Brain microvascular endothelial cell (primary cell): ENCODE data around the gene VAC14.

ENCODE experiments used
- DNase-seq: peaks from one replicate; pipeline ENCODE4 v3.0.0-alpha.2; 2020
- H3K27ac ChIP-seq: fragments of 250-450 bp; sonication (Bioruptor Pico); 2 replicates; pipeline ENCODE4 v1.5.1; 2020; ENCODE audit warnings: mild to moderate bottlenecking, moderate library complexity
- H3K27me3 ChIP-seq: fragments of 250-450 bp; sonication (Bioruptor Pico); replicated peaks from 2 replicates; pipeline ENCODE4 v1.5.1; 2020; ENCODE audit warnings: mild to moderate bottlenecking
- H3K36me3 ChIP-seq: fragments of 250-450 bp; sonication (Bioruptor Pico); replicated peaks from 2 replicates; pipeline ENCODE4 v1.5.1; 2020; ENCODE audit warnings: mild to moderate bottlenecking
- H3K4me3 ChIP-seq: 2 replicates; pipeline ENCODE4 v1.5.1; 2011; ENCODE audit warnings: low read depth, mild to moderate bottlenecking, control low read depth, low read length, moderate library complexity
- in situ Hi-C: cut with HindIII; loops from 2 replicates; pipeline ENCODE4 v1.10.0; 2017; ENCODE audit warnings: low sequenced_read_pairs, low pct_ligation_motif_present
- TF ChIP-seq, protein P1 (sequence below): IDR thresholded peaks from 2 replicates; pipeline ENCODE4 v1.5.1; 2011; ENCODE audit warnings: low read depth, mild to moderate bottlenecking, moderate library complexity, low read length, control low read depth, inconsistent platforms; ENCODE audit errors: missing control alignments

Gene VAC14

DNA sequence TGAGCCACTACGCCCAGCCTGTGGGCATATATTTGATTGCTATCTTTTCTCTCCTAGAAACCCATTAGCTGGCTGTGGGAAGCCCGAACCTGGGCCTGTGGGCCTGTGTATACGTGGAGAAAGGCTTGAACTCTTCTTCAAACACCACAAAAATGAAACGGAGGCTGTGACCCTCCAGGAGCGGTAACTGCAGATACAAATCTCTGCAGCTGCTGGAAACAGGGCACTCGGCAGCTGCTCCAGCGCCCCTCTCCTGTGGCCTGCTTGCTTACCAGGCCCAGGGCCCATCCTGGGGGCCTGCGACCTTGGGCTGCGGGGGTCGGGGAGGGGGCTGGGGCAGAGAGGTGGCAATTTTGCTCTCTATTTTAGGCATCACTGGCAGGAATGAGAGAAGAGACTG lies 87.1 kb downstream of the VAC14 start:
- Histone ChIP-seq H3K27ac (no peak overlapping the region), H3K36me3 (no peaks in the 10 kb centered on the region), H3K4me3 (no peak overlapping the region), H3K27me3 (no peaks in the 10 kb centered on the region)
- TF ChIP-seq, protein P1, sequence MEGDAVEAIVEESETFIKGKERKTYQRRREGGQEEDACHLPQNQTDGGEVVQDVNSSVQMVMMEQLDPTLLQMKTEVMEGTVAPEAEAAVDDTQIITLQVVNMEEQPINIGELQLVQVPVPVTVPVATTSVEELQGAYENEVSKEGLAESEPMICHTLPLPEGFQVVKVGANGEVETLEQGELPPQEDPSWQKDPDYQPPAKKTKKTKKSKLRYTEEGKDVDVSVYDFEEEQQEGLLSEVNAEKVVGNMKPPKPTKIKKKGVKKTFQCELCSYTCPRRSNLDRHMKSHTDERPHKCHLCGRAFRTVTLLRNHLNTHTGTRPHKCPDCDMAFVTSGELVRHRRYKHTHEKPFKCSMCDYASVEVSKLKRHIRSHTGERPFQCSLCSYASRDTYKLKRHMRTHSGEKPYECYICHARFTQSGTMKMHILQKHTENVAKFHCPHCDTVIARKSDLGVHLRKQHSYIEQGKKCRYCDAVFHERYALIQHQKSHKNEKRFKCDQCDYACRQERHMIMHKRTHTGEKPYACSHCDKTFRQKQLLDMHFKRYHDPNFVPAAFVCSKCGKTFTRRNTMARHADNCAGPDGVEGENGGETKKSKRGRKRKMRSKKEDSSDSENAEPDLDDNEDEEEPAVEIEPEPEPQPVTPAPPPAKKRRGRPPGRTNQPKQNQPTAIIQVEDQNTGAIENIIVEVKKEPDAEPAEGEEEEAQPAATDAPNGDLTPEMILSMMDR: no peak
- no peak for DNase-seq
- in situ Hi-C loops: no loop called here

DNA sequence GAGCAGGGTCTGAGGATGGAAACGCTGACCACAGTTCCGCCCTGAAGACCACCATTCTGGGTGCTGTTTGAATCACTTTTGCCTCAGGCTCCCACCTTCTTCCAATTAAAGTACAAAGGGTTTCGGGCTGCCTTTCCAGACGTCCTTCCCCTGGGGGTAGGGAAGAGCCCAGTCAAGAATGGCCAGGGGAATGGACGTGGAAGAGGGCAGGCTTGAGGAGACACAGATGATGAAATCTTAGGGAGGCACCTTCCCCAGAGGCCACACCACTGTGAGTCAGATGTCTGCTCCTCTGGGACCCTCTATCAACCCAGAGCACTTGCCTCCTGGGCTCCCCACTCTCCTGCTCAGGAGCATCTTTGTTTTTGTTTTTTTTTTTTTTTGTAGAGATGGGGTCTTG lies 87.6 kb downstream of the VAC14 start:
- no peak for DNase-seq
- H3K4me3 ChIP-seq: no peak overlapping the region
- H3K27me3 ChIP-seq: no peaks in the 10 kb centered on the region
- H3K36me3 ChIP-seq: no peaks in the 10 kb centered on the region
- H3K27ac ChIP-seq: no peak overlapping the region
- in situ Hi-C loops: no loop called here
- TF ChIP-seq, protein P1: no peak

DNA sequence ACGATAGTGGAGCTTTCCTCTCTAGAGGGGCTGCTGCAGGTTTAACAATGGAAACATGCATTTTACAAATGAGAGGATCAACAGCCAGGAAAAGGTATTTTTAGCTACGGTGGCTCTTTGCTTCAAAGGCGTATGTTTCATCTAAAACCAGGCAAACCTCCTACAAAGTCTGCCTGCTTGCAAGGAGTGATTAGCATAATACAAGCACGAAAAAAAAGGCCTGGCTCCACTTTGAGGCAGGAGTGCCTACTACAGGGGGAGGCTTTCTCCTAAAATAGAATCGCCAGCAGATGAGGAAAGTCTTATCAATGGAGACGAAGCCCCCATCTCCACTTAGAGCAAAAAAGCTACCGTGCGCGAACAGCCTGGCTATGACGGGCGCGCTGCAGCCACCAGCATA lies 88.0 kb downstream of the VAC14 start:
- no peak for DNase-seq
- Histone ChIP-seq H3K4me3 (no peak overlapping the region), H3K27me3 (no peaks in the 10 kb centered on the region), H3K36me3 (no peaks in the 10 kb centered on the region), H3K27ac (no peak overlapping the region)
- TF ChIP-seq, protein P1: no peak
- in situ Hi-C loops: no loop called here

DNA sequence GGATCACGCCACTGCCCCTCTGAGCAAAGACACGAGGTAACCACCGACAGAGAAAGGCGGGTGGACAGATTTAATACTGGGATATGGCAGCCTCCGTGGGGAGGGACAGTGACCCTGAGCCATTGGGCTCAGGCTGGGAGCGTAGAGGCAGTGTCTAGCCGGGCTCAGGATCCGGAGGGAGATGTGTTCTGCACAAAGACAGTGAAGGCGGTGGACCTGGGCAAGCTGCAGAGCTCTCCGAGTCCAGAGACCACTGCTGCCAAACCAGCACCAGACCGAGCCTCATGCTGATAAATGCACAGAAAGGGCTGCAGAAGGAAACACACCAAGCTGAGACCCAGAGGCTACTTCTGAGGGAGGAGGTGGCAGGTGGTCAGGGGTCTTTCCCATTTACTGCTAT lies 88.6 kb downstream of the VAC14 start:
- H3K4me3 ChIP-seq: no peak overlapping the region
- TF ChIP-seq, protein P1: no peak
- H3K27ac ChIP-seq: no peak overlapping the region
- DNase-seq: no peak
- no peaks in the 10 kb centered on the region for H3K36me3 ChIP-seq
- in situ Hi-C loops: no loop called here
- H3K27me3 ChIP-seq: no peaks in the 10 kb centered on the region

DNA sequence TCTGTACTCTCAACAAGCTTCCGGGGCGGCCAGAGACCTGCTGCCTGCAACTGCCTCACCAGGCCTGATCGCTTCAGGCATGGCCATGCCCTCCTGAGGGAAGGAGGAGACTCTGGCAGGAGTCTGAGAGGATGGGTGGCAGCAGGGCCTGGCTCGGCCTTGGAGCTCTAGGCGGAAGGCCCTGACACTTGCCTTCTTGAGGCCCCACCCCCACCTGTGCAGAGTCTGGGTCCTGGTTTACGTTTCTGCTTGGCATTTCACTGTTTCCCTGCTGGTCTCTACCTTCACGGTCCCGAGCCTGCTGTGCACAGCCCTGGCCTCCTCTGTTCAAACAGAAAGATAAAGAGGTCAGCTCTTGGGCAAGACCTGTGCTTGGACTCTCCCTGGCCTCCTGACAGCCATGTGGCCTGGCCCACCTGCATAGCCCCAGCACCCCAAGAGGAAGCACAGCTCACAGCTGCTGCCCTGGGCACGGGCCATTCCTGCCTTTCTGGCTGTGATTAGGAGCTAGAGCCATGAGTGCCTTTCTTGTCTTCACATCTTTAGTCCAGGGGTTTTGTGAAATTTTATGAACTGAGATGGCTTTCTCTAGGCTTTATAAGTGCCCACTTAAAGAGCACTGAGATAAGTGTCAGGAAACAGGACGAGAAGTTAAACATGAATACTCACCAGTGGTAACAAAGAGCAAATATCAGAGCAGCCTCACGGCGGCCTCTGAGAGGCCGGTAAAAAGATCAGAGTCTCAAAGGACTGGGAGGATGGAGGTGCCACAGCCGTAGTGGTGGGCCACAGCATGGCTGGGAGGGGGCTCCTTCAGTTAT lies 89.5 kb downstream of the VAC14 start:
- TF ChIP-seq, protein P1: no peak
- in situ Hi-C loops: no loop called here
- Histone ChIP-seq H3K4me3 (no peak overlapping the region), H3K27me3 (no peaks in the 10 kb centered on the region), H3K27ac (no peak overlapping the region), H3K36me3 (no peaks in the 10 kb centered on the region)
- DNase-seq: no peak
